Tibial nerve (tissue), 4 donors: Measurements from ENCODE around the gene LMCD1. TPM values are rescaled to one million over a fixed set of nuclear protein-coding genes. Genes with fewer than 3 reads are reported as not detected.

Source experiments
- DNase-seq, 2 donors: peaks; one replicate each; pipeline ENCODE4 v3.0.0-alpha.2; 2019; ENCODE audit warnings: low spot score in 2 of 2
- H3K27ac ChIP-seq, 4 donors: fragments of 200-600 bp; sonication (generic) in 3 of 4; one replicate each; pipeline ENCODE4 v1.5.1; 2017 to 2019; ENCODE audit warnings: mild to moderate bottlenecking in 1 of 4
- H3K27me3 ChIP-seq, 2 donors: fragments of 200-600 bp; sonication (generic) in 1 of 2; one replicate each; pipeline versions ENCODE4 v1.5.1 to v1.6.0; 2017 to 2019
- H3K36me3 ChIP-seq, 3 donors: fragments of 200-600 bp; sonication (generic); one replicate each; pipeline ENCODE4 v1.5.1; 2018 to 2019
- H3K4me1 ChIP-seq, 4 donors: fragments of 200-600 bp; sonication (generic) in 3 of 4; one replicate each; pipeline ENCODE4 v1.5.1; 2017 to 2019
- H3K4me3 ChIP-seq, 4 donors: fragments of 200-600 bp; sonication (generic) in 3 of 4; one replicate each; pipeline ENCODE4 v1.5.1; 2017 to 2019; ENCODE audit warnings: mild to moderate bottlenecking in 1 of 4, moderate library complexity in 1 of 4
- H3K9me3 ChIP-seq, 4 donors: fragments of 200-600 bp; sonication (generic) in 3 of 4; one replicate each; pipeline ENCODE4 v1.5.1; 2017 to 2019
- EP300 ChIP-seq, 2 donors: sonication (generic); formaldehyde crosslinking; IDR thresholded peaks; one replicate each; pipeline ENCODE4 v1.6.1; 2017; ENCODE audit warnings: antibody characterized with exemption in 2 of 2, mild to moderate bottlenecking in 1 of 2
- POLR2A ChIP-seq, 2 donors: fragments of 450-650 bp; IDR thresholded peaks; one replicate each; pipeline ENCODE4 v1.6.1; 2017; ENCODE audit warnings: antibody characterized with exemption in 2 of 2, mild to moderate bottlenecking in 2 of 2, moderate library complexity in 2 of 2
- whole genome bisulfite sequencing, 2 donors: methylation state at CpG; one replicate each; pipeline ENCODE4 v1.1.5; 2018; 5-methylcytosine and 5-hydroxymethylcytosine counted together
- total RNA-seq, 4 donors: library from RNA; depleted of rRNA; stranded (reverse); fragments of >200 nt; gene quantifications; one replicate each; pipeline ENCODE4 v1.1.0, GENCODE V29; 2016
- TF ChIP-seq, protein P1 (sequence below), 5 experiments: fragments of 200-600 bp in 3 of 5; fragments of 450-650 bp in 2 of 5; sonication (generic) in 3 of 5; IDR thresholded peaks; one replicate each; pipeline ENCODE4 v1.5.1; 2016 to 2019; ENCODE audit warnings: antibody characterized with exemption in 5 of 5, mild to moderate bottlenecking in 3 of 5, moderate library complexity in 2 of 5

Gene LMCD1
- total RNA-seq, 4 donors from 2014 or later = 81.2 to 147 (median 92.9) TPM

DNA sequence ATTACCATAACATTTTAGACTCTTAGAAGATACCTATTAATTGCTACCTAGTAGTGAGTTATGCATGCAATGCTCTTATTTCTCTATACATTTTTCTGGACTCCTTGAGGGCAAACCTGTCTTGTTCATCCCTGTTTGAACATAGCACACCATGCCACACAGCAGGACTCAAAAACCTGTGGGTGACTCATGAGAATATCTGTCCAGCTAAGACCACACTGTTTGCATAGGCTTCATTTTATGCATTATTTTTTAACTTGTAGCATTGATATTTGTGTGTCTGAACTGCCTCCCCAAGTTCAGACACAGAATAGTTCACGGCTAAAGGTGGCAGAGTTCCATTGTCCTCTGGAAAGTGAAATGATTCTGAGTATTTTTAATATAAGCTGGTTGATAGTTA, 1.8 kb downstream of the LMCD1 start:
- no peak for DNase-seq
- H3K4me3 ChIP-seq = peak overlapping the region in 3 of 4 donors; percentile 6 to 42 (median 17)
- TF ChIP-seq, protein P1, sequence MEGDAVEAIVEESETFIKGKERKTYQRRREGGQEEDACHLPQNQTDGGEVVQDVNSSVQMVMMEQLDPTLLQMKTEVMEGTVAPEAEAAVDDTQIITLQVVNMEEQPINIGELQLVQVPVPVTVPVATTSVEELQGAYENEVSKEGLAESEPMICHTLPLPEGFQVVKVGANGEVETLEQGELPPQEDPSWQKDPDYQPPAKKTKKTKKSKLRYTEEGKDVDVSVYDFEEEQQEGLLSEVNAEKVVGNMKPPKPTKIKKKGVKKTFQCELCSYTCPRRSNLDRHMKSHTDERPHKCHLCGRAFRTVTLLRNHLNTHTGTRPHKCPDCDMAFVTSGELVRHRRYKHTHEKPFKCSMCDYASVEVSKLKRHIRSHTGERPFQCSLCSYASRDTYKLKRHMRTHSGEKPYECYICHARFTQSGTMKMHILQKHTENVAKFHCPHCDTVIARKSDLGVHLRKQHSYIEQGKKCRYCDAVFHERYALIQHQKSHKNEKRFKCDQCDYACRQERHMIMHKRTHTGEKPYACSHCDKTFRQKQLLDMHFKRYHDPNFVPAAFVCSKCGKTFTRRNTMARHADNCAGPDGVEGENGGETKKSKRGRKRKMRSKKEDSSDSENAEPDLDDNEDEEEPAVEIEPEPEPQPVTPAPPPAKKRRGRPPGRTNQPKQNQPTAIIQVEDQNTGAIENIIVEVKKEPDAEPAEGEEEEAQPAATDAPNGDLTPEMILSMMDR (IDR thresholded peaks at IDR 0.05) = no peak
- TF ChIP-seq POLR2A (IDR thresholded peaks at IDR 0.05) (no peak), EP300 (IDR thresholded peaks at IDR 0.05) (no peak)
- no peaks in the 10 kb centered on the region for H3K36me3 ChIP-seq
- no peaks in the 10 kb centered on the region for H3K9me3 ChIP-seq
- H3K27ac ChIP-seq = peak overlapping the region in 3 of 4 donors; percentile 57 to 85 (median 80)
- H3K27me3 ChIP-seq = no peaks in the 10 kb centered on the region
- 35 to 59% methylated on average over 1 of the region's 1 CpG for WGBS, 2 donors
- H3K4me1 ChIP-seq = peaks cover 0 to 77% (median 15%) of the 10 kb centered on the region in 4 donors

DNA sequence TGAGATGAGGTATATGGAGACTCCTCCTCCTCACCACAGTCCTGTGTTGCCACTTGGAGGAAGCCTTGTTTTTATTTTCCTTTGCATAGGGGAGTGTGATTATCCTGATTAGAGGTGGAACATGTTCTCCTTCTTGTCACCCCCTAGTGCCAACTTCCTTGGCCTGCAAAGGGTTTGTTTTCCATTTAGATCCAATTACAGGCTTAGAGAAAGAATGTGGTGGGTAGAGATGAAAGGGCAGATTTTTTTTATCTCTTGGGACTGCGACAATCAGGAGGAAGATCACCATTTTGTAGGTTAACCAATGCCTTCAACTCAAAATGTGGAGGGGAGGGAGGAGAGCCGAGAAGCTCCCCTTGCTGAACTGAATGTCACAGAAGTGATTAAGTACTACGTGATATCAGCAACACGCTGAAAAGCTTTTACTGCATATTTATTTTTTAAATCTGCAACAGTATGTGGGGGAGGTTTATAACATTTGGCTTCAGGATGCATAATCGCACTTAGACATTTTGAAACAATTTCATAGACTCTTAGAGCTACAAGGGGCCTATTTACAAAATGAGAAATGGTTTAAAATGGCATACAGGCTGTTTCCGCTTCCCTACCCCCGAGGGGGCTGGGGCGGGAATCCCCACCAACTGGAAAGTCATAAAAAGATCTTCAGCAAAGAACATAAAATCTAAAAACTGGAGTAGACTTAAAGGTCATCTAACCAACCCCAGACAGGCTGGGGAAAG, 2.4 kb downstream of the LMCD1 start:
- H3K4me1 ChIP-seq = peaks cover 0 to 73% (median 11%) of the 10 kb centered on the region in 4 donors
- 17 to 18% methylated on average over 8 of the region's 8 CpGs for WGBS, 2 donors

DNA sequence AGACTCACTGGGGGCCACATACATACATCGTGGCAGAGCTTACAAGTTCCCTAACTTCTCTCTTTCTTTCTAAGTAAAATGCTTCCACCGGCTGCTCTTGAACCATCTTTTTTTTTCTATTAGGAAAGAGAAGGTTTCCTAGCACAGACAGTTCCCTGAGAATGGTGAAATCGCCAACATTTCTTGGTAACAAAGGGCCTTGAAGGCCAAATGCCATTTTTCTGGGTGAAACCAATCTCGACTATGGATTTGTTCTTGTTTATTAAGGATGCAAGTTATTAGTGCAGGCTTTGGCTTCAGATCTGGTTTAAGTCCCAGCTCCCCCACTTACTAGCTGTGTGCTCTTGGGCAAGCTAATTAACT, 3.0 kb downstream of the LMCD1 start:
- Histone ChIP-seq H3K9me3 (no peaks in the 10 kb centered on the region), H3K4me1 (peaks cover 0 to 73% (median 7%) of the 10 kb centered on the region in 4 donors)
- no peak for DNase-seq

More for the DNA sequence above, 2.4 kb downstream of the LMCD1 start:
- no peaks in the 10 kb centered on the region for H3K27me3 ChIP-seq
- no peaks in the 10 kb centered on the region for H3K36me3 ChIP-seq
- H3K27ac ChIP-seq = peak overlapping the region in 3 of 4 donors; percentile 57 to 85 (median 80)
- peak overlapping the region in 2 of 4 donors; percentile 6 to 42 for H3K4me3 ChIP-seq
- DNase-seq = no peak
- H3K9me3 ChIP-seq = no peaks in the 10 kb centered on the region
- TF ChIP-seq, protein P1 (IDR thresholded peaks at IDR 0.05) = no peak
- no peak for TF ChIP-seq EP300 (IDR thresholded peaks at IDR 0.05)
- no peak for TF ChIP-seq POLR2A (IDR thresholded peaks at IDR 0.05)

DNA sequence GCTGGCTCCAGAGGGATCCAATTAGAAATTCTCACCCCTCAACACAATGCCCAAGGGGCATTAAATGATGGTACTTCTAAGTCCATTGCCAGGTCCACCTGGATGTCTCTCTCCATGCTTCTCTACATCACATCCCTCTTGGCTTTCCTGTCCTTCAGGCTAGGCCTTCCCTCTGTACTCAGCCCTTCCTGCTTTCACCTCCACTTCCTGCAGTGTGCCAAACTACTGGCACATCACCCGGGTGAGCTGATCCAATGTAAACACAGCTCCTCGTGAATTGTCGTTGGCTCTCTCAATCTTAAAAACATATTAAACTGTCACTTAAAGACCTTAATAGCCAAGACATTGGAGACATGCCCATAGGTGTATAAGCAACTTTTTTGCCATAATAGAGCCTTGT, 4.0 kb downstream of the LMCD1 start:
- no peaks in the 10 kb centered on the region for H3K36me3 ChIP-seq
- no peak for DNase-seq
- peak overlapping the region in 2 of 4 donors; percentile 19 to 85 for H3K27ac ChIP-seq
- no peak overlapping the region for H3K4me3 ChIP-seq
- no peaks in the 10 kb centered on the region for H3K27me3 ChIP-seq
- WGBS, 2 donors = 36 to 45% methylated on average over 3 of the region's 3 CpGs
- no peaks in the 10 kb centered on the region for H3K9me3 ChIP-seq
- peaks cover 0 to 68% (median 6%) of the 10 kb centered on the region in 4 donors for H3K4me1 ChIP-seq
- TF ChIP-seq, protein P1 (IDR thresholded peaks at IDR 0.05) = no peak
- TF ChIP-seq EP300 (IDR thresholded peaks at IDR 0.05) (peak in 1 of 2 donors; percentile 11), POLR2A (IDR thresholded peaks at IDR 0.05) (no peak)

More for the DNA sequence above, 3.0 kb downstream of the LMCD1 start:
- WGBS, 2 donors = 21 to 40% methylated on average over 4 of the region's 4 CpGs
- H3K27me3 ChIP-seq = no peaks in the 10 kb centered on the region
- TF ChIP-seq POLR2A (IDR thresholded peaks at IDR 0.05) (no peak), EP300 (IDR thresholded peaks at IDR 0.05) (peak in 1 of 2 donors; percentile 57)
- H3K27ac ChIP-seq = peak overlapping the region in 3 of 4 donors; percentile 57 to 85 (median 80)
- no peaks in the 10 kb centered on the region for H3K36me3 ChIP-seq
- peak overlapping the region in 1 of 4 donors; percentile 42 for H3K4me3 ChIP-seq

DNA sequence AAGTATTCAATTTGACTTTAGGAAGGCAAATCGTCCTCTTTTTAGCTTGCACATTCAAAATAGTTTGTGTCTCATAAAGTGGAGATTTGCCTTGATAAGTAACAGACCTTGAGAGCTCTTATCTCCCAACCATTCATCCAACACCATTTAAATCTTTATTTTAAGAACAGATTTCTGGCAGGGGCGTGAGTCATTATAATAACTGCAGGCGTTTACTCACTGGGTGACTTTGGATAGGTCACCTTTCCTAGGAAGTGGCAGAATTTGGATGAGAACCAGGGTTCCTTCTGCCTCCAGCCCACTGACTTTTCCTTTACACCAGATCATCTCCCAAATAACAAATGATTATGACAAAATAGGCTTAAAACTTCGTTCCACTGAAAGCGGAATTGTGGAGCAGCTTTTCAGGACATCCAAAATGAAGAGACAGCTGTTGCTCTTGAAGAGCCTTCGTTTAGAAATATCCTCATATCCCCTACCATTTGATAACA, 5.0 kb downstream of the LMCD1 start:
- TF ChIP-seq, protein P1 (IDR thresholded peaks at IDR 0.05) = no peak
- no peak for TF ChIP-seq POLR2A (IDR thresholded peaks at IDR 0.05)
- DNase-seq = no peak
- Histone ChIP-seq H3K4me1 (peaks cover 0 to 63% (median 6%) of the 10 kb centered on the region in 4 donors), H3K4me3 (no peak overlapping the region), H3K36me3 (peaks cover 0 to 3% (median 0%) of the 10 kb centered on the region in 3 donors), H3K9me3 (no peaks in the 10 kb centered on the region), H3K27me3 (no peaks in the 10 kb centered on the region), H3K27ac (peak overlapping the region in 2 of 4 donors; percentile 8 to 85)
- WGBS, 2 donors = 72% methylated on average over 6 of the region's 6 CpGs
